NCI-H2107 (cell line): Measurements from ENCODE around the gene NAA38.
"Not testable (repeated sequence)": the region's sequence is repeated elsewhere in the genome, so short reads cannot be mapped to it uniquely, and the experiment has no call there.

Source experiments
- DNase-seq: peaks from one replicate; lab custom pipeline; 2025; lab: John Stamatoyannopoulos, UW

NAA38 gene

DNA sequence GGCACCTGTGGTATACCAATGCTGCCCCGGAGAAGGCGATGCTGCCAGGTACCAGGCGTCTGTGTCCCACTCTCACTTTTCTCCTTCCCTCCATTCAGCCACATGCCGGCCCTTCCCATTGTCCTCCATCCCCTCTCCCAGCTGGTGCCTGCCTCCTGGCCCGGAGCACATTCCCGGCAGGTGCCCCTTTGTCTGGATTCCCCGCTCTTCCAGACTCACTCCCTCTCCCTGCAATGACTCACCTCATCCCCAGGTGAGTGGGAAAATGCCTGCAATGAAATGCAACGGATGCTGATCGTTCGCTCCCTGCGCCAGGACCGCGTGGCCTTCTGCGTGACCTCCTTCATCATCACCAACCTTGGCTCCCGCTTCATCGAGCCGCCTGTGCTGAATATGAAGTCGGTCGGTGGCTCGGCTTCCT lies 33.8 kb downstream of the NAA38 start:
- DNase-seq = no peak

DNA sequence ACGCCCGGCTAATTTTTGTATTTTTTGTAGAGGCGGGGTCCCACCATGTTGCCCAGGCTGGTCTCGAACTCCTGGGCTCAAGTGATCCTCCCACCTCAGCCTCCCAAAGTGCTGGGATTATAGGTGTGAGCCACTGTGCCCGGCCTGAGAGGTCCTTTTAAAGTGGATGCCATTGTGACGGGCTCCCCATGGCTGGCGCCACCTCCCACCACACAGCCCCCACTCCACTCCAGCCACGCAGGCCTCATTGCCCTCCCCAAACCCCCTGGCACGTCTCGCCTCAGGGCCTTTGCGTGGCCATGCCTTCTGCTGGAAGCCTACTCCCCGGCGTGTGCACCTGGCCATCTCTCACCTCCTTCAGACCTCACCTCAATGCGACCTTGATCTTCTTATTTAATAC lies 35.2 kb downstream of the NAA38 start:
- DNase-seq = no peak

DNA sequence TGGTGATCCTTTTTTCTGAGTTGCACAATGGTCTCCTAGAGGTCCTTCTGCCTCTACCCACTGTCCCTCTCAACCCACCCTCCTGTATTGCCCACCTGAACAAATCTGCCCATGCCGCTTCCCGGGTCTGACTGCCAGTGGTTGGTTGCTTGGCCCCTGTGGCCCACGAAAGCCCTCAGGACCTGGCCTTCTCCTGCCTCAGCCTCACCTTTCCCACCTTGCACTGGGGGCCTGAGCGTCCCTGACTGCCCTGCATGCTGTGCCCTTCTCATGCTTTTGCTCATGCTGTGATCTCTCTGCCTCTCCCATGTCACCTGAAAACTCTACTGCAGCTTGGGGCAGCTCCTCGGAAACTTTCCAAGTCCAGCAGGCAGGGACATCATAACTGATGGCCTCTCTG lies 37.1 kb downstream of the NAA38 start:
- DNase-seq = no peak

DNA sequence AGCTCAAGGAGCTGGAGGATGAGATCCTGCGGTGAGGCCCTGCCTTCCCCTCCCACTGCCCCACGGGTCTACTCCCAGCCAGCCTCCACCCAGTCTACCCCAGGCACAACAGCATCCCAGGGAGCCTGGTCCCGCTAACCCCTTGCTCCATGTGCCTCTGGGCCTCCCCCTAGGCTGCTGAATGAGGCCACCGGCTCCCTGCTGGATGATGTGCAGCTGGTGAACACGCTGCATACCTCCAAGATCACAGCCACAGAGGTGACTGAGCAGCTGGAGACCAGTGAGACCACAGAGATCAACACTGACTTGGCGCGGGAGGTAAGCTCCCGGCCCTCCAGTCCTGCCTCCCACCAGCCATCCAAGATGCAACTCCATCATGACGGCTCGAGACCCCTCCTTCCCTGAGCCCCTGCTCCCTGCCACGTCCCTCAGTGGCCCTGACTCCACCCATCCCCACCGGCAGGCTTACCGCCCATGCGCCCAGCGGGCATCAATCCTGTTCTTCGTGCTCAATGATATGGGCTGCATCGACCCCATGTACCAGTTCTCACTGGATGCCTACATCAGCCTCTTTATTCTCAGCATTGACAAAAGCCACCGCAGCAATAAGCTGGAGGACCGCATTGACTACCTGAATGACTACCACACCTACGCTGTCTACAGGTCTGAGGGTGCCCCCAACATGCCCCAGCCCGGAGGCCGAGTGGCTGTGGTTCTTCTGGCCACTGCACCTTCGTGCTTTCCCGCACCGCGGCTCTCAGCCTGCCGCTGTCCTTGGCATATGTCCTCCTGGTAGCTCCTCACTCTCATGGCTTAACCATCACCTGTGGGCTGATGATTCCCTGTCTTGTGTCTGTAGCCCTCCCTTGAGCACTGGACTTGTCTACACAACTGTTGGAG lies 38.4 kb downstream of the NAA38 start:
- DNase-seq = no peak

DNA sequence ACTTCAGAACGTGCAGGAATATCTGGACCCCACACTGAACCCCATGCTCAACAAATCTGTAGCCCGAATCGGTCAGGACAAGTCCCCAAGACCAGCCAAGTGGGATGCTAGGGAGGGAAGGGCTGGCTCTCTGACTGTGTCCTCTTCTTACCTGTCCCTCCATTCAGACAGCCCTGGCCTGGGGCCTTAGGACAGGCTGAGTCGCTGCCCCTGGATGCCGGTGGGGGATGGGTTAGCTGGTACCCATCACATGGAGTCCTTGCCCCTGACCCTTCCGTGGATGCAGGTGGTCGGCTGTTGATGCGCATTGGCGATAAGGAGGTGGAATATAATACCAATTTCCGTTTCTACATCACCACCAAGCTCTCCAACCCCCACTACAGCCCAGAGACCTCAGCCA lies 39.3 kb downstream of the NAA38 start:
- no peak for DNase-seq

DNA sequence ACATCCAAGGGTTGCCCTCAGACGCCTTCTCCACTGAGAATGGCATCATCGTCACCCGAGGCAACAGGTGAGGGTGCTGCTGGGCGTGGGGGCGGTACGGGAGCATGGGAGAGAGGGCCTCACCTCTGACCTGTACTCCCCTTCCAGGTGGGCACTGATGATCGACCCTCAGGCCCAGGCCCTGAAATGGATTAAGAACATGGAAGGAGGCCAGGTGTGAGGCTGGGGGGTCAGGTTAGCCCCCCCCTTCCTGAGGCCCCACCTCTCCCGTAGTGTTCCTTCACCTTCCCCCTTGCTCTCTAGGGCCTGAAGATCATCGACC lies 39.8 kb downstream of the NAA38 start:
- no peak for DNase-seq

DNA sequence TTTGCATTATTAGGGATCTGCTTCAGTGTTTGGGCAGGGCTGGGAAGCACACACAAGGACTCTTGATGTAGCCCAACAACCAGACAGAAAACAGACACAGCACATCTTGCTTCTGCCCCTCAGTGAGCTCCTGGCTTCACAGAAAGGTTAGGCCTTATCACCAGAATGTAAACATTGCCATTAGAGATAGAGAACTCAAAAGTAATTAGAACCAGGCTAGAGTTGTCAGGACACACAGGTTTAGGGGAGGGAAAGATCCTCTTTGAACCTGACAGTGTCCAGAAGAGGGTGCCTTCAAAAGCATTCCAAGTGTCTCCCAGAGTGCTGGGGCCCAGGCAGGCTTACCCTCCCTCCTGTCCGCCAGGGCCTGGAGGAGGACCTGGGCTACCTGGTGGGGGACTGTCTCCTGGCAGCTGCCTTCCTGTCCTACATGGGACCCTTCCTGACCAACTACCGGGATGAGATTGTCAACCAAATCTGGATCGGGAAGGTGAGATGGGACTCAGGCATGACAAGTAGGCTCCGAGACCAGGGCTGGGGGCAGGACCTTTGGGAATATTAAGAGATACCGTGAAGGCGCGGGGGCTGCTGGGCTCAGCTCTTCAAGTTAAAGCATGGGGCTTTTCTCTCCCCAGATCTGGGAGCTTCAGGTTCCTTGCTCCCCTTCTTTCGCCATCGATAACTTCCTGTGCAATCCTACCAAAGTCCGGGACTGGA lies 40.3 kb downstream of the NAA38 start:
- no peak for DNase-seq

DNA sequence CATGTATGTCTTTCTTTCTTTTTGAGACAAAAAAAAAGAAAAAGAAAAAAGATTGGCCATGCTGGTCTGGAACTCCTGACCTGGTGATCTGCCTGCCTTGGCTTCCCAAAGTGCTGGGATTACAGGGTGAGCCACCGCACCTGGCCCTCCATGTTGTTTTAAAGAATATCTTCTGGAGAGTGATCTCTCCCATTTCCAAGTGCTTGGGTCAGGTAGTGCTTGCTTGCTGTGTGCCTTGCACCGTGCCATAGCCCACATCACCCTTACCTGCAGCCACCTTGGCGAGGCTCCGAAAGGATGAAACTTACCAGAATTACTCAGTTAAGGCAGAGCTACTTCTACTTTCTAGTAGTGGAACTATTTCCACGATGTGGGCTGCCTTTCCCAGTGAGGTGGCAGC lies 42.4 kb downstream of the NAA38 start:
- no peak for DNase-seq

DNA sequence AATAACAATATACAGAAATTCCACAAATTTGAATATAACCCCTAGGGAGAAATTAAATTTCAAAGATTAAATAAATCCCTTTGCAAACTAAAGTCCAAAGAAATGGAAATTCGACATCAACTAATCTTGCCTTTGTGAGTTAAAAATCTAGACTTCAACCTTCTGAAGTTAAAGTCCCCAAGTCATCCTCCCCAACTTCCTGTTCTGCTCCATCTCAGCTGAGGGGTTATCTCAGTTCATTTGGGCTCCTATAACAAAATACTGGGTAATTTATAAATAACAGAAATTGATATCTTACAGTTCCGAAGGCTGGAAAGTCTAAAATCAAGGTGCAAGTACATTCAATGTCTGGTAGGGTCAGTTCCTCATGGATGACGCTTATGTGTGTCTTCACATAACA lies 46.1 kb downstream of the NAA38 start:
- no peak for DNase-seq

DNA sequence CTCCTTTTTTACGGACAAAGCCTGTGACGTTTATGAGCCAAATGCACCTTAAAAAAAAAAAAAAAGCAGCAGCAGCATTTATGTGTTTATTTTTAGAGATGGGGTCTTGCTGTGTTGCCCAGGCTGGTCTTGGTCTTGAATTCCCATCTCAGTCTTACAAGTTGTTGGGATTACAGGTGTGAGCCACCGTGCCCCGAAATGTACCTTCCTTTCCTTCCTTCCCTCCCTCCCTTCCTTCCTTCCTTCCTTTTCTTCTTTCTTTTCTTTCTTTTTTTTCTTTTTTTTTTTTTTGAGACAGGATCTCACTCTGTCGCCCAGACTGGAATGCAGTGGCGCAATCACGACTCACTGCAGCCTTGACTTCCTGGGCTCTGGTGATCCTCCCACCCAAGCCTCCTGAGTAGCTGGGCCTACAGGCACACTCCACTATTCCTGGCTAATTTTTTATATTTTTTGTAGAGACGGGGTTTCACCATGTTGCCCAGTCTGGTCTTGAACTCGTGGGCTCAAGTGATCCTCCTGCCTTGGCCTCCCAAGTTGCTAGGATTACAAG lies 47.5 kb downstream of the NAA38 start:
- DNase-seq = not testable (repeated sequence)

DNA sequence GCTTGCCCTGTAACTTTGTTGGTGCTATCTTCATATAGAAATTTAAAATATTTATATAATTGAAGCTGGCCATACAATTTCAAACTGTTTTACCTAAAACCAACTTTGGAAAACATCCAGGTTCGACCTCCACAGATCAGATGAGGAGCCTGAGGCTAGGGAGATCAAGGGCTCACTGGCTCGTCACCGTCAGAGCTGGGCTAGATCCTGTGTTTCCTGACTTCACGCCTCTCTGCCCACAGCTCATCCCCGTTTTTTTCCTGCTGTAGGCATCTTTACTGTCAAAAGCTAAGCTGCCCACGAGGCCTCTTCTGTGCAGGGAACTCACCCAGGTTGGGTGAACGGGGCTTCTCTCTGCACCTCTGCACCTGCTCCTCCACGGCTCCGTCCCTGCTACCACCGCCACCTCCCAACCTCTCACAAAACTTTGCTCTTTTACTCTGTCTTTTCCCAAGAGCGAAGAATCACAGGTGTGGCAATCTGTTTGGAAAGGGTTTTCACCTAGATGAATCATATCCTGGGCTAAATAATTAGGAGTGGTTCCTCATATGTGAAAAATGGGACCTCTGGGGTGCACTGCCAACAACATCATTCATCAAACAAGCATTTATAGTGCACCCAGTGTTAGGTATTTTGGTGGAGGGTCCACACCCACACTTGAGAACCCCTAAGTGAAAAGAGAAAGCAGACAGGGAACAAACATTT lies 48.1 kb downstream of the NAA38 start:
- DNase-seq = no peak

DNA sequence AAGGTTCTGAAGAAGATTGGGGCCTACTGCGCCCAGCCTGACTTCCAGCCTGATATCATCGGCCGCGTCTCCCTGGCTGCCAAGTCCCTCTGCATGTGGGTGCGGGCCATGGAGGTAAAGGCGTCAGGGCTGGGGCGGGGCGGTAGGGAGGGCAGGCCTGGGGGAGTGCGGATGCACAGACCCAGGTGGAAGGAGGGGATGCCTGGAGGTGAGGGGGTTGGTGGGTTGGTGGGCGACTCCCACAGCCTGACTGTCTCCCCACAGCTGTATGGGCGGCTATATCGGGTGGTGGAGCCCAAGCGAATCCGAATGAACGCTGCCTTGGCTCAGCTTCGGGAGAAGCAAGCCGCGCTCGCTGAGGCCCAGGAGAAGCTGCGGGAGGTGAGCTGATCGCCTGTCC lies 50.2 kb downstream of the NAA38 start:
- DNase-seq = no peak
